ENCODE data around the gene CHST8.
A peak's percentile ranks its signal among the peaks of the same experiment; 100 is the strongest.
"Not testable (repeated sequence)": the region's sequence is repeated elsewhere in the genome, so short reads cannot be mapped to it uniquely, and the experiment has no call there.

Gene CHST8, protein sequence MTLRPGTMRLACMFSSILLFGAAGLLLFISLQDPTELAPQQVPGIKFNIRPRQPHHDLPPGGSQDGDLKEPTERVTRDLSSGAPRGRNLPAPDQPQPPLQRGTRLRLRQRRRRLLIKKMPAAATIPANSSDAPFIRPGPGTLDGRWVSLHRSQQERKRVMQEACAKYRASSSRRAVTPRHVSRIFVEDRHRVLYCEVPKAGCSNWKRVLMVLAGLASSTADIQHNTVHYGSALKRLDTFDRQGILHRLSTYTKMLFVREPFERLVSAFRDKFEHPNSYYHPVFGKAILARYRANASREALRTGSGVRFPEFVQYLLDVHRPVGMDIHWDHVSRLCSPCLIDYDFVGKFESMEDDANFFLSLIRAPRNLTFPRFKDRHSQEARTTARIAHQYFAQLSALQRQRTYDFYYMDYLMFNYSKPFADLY

GRCh38 chr19:33621811-33622504, at the start of gene CHST8:
TSS of gene CHST8 (plus strand) at chr19:33621953. CDS start at chr19:33689262, 67,309 bp downstream.
- DNase-seq (ENCODE audit: low spot score) = peak; percentile 42

DNA sequence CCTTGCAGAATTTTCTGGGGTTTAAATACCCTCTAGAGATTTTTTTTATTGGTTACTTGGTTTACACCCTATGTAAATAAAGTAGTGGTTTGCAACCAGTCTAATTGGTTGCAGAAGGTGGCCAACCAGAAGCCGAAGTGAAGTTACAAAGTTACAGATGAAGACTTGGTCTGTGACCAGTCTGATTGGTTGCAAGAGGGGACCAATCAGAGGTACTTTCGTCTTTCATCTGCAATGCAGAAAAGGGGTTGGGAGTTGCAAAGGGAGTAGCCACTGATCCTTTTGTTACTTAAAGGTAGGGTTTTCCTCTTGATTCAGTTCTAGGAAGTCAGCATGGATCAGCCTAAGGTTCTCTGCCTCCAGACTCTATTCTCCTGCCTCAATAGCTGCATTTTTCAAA, 48.8 kb upstream of the CHST8 start:
- DNase-seq (ENCODE audit: low spot score) = no peak

GRCh38 chr19:33574824-33575223, 46.9 kb upstream of the CHST8 start:
- no peak for DNase-seq (ENCODE audit: low spot score)

GRCh38 chr19:33578697-33579096, 43.1 kb upstream of the CHST8 start:
- DNase-seq (ENCODE audit: low spot score) = no peak

DNA sequence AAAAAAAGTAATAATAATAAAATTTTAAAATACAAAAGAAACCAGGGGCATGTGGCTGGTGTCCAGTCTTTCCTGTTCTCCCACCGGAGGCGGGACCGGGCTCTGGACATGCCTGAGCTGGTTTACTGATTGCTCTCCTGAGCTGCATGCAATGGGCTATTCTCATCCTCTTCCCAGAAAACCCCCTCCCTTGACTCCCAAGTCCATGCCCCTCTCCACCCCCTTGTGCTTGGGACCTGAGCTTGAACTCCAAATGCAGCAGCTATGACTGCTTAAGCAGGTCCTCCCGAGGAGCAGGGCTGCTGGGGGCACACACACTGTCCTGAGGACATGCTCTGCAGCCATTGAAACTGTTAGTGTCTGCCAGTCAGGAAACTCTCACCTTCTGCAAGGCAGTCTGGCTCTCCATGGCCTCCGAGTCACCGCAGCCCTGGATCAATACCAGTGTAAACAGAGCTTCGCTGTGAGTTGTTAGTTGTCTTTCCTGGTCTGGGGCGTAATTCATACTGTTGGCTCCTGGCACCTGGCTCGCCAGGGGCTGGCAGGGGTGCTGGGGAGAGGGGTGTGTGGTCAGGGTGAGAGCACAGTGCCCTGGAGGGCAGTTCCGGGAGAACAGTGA, 41.6 kb upstream of the CHST8 start:
- DNase-seq (ENCODE audit: low spot score) = no peak

- no peak for DNase-seq (ENCODE audit: low spot score)
Measured at GRCh38 chr19:33580645-33581037, 41.1 kb upstream of the CHST8 start.

- no peak for DNase-seq (ENCODE audit: low spot score)
Measured at GRCh38 chr19:33582914-33583313, 38.8 kb upstream of the CHST8 start.

GRCh38 chr19:33587150-33587549, 34.6 kb upstream of the CHST8 start:
- no peak for DNase-seq (ENCODE audit: low spot score)

DNA sequence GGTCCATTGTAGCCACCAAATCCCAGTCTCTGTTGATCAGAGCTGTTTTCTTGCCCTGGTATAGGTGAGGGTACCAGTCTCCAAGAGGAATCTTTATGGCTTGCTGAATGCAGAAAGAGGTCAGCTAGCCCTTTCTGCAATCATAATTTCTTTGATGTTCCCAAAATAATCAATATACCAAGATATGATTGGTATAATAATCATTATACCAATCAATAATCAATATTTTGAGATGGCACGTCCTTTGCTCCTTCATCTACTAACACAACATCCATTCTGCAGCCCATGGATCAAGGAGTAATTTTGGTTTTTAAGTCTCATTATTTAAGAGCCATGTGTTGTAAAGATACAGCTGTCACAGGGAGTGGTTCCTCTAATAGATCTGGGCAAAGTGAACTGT, 31.5 kb upstream of the CHST8 start:
- no peak for DNase-seq (ENCODE audit: low spot score)

GRCh38 chr19:33595783-33596182, 26.0 kb upstream of the CHST8 start:
- DNase-seq (ENCODE audit: low spot score) = no peak

GRCh38 chr19:33601583-33601982, 20.2 kb upstream of the CHST8 start:
- DNase-seq (ENCODE audit: low spot score) = no peak

DNA sequence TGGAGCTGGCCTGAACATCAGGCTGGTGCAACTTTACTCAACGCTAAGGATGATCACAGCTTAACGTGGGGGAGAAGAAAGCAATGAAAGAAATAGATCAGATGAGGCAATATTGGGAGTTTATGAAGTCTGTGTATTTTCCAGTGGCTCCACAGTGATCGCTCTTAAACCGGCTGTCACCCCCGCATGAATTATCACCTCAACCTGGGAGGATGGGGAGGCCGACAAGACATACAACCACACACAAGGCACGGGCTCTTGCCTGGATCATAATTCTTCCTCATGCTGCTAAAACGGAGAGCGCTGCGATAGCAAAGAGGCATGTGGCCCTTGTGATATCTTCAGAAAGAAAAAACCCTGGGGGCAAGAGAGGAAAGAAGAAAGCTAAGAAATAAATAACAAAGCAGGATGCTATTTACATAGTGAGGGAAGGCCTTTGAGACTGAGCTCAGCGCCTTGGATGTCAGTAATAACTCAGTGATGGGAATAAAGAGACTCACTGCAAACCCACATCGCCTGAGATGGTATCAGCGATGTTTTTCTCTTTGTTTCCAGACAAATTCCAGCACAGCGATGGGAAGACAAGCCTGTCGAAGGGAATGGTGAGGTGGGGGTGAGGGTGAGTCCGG, 19.1 kb upstream of the CHST8 start:
- DNase-seq (ENCODE audit: low spot score) = no peak

GRCh38 chr19:33603377-33603776, 18.4 kb upstream of the CHST8 start:
- DNase-seq (ENCODE audit: low spot score) = no peak

DNA sequence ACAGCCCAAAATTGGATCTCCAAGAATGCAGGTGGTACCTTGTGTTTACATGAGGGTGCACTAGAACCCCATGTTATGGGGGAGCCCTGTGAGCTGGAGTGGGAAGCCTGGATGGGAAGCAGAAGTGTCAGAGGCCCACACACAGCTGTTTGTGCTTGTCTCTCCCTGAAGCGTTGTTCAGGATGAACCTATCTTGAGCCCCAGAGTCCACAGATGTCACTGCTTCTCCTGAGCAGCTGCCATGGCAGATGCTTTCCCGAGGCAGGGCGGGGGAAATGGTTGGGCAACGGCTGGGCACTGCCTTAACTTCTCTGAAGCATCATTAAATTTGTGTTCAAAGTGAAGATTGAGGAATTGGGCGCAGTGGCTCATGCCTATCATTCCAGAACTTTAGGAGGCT, 17.1 kb upstream of the CHST8 start:
- no peak for DNase-seq (ENCODE audit: low spot score)

- not testable (repeated sequence) for DNase-seq (ENCODE audit: low spot score)
Measured at GRCh38 chr19:33605803-33606295, 15.9 kb upstream of the CHST8 start.

DNA sequence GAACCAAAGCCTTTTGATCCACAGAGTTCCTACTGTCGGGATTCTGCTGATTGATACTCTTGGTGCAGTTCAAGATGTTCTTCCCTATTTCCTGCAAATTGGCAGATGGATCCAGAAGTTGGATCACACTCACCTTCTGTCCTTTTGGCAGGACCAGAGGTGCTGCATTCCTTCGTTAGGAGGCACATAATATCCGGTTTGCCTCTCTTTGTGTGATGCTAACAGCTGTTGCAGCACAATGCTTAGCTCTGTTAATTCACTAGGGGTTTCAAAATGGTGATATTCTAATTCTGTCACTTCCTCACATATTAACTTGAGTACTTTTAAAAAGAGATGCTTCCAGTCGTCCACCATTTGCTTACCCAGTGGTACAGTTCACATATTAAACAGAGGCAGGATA, 15.2 kb upstream of the CHST8 start:
- DNase-seq (ENCODE audit: low spot score) = no peak

DNA sequence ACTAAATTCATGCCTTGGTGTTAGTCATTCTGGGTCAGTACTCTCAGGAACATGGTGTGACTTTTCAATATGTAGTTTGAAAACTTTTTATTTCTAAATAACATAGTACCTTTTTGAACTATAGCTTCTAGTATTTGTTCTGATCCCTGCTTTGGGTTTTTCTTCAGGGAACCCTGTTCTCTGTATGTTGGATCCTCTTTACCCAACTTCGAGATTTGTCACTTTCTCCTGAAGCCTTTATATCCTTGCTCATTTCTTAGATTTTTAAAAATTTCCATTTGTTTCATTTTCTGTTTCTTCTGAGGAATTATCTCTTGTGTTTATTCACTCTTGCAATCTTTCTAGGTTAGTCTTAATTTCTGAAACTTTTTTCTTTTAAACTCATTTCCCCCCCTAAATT, 12.4 kb upstream of the CHST8 start:
- DNase-seq (ENCODE audit: low spot score) = no peak

DNA sequence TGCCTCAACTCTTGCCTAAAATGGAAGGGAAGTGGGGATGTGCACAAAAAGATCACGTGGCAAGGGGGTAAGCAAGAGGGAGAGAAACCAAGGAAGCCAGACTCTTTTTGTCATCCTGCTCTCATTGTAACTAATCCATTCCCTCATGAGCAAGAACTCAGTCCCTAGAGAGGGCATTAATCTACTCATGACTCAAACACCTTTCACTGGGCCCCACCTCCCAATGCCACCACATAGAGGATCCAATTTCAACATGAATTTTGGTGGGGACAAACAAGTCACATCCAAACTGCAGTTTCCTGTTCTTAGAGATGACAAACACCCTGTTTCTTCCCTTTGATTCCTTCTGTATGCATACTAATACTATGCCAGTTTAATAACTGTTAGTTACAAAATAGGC, 11.2 kb upstream of the CHST8 start:
- DNase-seq (ENCODE audit: low spot score) = no peak

DNA sequence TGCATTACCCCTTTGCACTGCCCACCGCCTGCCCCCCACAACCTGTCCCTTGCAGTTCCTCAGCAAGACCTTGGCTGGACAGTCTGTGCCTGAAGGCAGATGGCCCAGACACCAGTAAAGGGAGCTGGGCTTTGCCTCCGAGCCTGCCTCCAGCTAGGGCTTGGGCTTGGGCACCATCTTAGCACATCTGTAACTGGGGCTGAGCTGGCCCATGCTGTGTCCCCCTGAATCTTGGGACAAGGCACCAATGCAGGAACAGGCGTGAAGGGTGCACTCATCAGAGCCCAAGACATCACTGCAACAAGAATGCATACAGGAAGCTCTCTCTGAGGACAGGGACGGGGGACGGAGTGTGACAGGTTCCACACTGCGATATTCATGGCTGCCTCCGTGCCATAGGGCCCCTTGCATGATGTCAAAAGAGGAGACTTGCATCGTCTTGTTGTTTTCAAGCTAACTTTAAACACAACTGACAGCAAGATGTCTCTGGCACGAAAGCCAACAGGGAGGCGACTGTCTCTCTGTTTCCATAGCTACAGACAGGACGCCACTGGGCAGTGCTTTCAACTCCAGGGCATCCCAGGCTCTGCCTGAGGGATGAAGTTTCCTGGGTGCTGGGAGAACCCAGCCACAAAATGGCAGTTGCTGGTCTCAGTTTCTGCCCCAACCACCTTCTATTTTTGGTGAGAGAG, 8.7 kb upstream of the CHST8 start:
- no peak for DNase-seq (ENCODE audit: low spot score)

DNA sequence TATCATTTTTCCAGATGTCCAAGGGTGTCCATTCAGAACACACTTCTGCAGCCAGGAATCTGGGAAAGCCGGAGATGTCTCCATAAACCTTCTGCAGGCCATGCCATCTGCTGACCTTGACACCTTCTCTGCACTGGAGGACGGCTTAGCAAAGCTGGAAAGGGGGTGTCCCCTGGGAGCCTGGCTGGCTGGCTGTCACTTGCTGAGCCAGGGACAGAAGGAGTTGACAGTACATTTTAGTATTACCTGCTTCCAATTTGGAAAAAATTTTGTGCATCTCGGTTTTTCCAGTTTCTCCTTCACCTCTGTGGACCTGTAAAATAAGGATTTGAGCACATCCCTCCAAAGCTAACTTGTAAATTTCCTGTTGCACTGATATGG, 8.1 kb upstream of the CHST8 start:
- no peak for DNase-seq (ENCODE audit: low spot score)

DNA sequence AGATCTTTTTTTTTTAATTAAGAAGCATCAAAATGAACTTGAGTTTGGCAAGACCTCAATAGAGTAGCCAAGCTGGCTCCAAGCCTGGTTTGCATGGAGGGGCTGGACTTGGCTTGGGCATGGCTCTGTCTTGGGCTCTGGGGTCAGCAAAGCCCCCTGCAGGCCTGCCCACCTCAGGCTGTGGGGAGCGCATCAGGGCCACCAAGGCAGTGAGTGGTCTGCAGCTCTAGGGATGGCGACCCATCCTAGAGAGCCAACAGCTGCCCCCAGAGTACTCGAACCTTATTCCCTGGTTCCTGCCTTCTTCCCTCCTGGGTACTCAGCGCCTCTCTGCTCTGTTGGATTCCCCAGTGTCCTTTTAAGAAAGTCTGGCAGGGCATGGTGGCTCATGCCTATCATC, 5.4 kb upstream of the CHST8 start:
- no peak for DNase-seq (ENCODE audit: low spot score)

DNA sequence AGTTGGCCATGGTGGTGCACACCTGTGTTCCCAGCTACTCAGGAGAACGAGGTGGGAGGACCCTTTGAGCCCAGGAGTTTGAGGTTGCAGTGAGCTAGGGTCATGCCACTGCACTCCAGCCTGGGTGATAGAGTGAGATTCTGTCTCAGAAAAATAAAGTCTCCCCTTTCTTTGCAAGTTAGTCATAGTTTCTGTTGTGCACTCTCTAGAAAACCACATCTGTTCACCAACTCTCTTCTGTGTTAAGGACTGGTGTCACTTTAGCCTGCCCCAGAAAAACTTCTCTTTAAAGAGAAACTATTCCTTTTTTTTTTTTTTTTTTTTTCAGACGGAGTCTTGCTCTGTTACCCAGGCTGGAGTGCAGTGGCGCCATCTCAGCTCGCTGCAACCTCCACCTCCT, 4.9 kb upstream of the CHST8 start:
- no peak for DNase-seq (ENCODE audit: low spot score)
